AG09309 (cell line): Measurements from ENCODE around the gene RBM44.
"Not testable (repeated sequence)": the region's sequence is repeated elsewhere in the genome, so short reads cannot be mapped to it uniquely, and the experiment has no call there.

Source experiments
- DNase-seq: peaks from one replicate; pipeline ENCODE4 v3.0.0-alpha.2; 2010; ENCODE audit warnings: low read depth
- H3K4me3 ChIP-seq: 2 replicates; pipeline ENCODE4 v1.5.1; 2011; ENCODE audit warnings: mild to moderate bottlenecking, low read depth, low read length, moderate library complexity; ENCODE audit not compliant: control insufficient read depth
- TF ChIP-seq, protein P1 (sequence below): IDR thresholded peaks from 2 replicates; pipeline ENCODE4 v1.5.1; 2011; ENCODE audit warnings: mild to moderate bottlenecking, low read depth, low read length, inconsistent platforms; ENCODE audit not compliant: insufficient read depth, control insufficient read depth; ENCODE audit errors: missing control alignments

Gene RBM44

DNA sequence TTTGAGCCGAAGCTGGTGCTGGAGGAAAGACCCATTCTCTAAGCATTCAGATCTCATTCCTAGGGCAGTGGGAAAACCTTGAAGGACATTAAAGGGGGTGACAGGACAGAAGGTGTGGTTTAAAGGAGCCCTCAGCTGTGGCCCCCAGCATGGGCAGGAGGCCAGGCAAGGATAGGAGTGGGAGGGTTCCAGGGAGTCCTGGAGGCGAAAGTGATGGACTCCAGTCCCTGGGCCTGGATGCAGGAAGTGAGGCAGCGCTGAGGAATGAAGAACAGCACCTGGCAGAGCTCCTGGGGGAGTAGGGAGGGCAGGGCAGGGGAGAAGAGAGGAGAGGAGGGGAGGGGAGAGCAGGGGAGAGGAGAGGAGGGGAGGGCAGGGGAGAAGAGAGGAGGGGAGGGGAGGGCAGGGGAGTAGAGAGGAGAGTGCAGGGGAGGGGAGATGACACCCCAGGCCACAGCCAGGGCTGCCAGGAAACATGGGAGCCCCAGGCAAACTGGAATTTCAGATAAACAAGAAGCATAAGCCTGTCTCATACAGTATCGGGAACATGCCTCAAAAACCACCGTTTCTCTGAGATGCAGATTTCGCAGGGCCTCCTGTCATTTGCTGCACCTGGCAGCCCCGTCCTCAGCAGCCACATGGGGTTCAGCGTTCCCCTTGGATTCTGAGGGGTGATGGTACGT is 66.5 kb downstream of the RBM44 start:
- no peak overlapping the region for H3K4me3 ChIP-seq
- TF ChIP-seq, protein P1, sequence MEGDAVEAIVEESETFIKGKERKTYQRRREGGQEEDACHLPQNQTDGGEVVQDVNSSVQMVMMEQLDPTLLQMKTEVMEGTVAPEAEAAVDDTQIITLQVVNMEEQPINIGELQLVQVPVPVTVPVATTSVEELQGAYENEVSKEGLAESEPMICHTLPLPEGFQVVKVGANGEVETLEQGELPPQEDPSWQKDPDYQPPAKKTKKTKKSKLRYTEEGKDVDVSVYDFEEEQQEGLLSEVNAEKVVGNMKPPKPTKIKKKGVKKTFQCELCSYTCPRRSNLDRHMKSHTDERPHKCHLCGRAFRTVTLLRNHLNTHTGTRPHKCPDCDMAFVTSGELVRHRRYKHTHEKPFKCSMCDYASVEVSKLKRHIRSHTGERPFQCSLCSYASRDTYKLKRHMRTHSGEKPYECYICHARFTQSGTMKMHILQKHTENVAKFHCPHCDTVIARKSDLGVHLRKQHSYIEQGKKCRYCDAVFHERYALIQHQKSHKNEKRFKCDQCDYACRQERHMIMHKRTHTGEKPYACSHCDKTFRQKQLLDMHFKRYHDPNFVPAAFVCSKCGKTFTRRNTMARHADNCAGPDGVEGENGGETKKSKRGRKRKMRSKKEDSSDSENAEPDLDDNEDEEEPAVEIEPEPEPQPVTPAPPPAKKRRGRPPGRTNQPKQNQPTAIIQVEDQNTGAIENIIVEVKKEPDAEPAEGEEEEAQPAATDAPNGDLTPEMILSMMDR: no peak
- DNase-seq: no peak

DNA sequence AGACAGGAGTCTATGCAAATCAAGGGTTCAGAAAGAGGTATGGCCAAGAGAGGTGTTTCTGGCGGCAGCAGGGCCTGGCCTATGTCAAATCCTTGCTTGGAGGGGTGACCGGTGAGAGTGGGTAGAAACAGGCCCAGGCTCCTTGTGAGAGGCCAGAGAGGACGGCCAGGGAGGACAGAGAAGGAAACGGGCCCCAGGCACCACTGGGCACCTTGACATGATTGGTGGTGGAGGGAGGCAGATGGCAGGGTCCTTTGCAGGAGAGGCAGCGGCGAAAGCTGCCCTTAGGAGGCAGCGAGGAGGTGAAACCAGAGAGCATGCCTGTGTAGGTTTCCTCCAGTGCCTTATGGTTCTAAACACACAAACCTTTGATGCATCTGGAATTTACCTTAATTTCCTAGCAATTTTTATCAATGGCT is 67.1 kb downstream of the RBM44 start:
- DNase-seq: no peak
- H3K4me3 ChIP-seq: no peak overlapping the region
- TF ChIP-seq, protein P1: no peak

DNA sequence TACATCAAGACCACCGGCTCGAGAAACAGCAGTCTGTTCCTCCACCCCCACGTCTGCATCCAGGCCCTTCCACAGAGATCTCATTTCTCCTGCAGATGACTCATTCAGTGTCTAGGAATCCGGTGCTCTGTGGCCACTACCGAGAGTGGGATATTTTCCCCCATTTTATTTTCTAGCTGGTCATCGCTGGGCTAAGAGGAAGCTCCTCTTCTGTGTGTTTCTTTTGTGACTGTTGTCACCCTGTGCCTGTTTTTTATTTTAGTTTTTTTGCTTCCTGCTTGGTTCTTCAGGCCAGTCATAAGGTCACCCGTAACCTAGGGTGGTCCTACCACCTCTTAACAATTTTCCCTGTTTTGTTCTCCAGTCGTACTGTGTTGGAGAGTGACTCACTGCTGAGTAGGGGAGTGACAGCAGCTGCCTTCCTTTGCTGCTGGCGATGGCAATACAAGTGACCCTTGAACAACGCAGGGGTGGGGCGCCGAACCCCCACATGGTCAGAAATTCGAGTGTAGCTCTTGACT is 67.6 kb downstream of the RBM44 start:
- TF ChIP-seq, protein P1: no peak
- no peak overlapping the region for H3K4me3 ChIP-seq

DNA sequence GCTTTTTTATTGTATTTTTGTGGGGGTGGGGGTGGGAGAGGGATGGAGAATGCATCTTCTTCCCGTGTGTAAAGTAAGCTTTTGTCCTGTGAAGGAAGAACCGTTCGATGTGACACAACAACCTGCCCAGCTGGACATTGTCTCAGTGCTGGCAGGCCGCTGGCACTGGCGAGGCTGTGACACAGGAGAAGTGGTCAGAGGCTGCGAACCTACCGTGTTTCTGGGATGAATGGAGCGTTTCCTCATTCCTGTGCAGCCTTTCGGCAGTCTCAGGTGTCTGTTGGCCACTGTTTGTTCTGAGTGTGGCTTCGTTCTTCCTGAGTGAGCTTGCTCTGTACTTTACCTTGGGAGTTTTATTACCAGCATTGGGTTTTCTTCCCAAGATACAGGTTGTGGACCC is 68.9 kb downstream of the RBM44 start:
- TF ChIP-seq, protein P1: no peak
- DNase-seq: no peak
- no peak overlapping the region for H3K4me3 ChIP-seq

More for the DNA sequence above, 67.6 kb downstream of the RBM44 start:
- DNase-seq: no peak

DNA sequence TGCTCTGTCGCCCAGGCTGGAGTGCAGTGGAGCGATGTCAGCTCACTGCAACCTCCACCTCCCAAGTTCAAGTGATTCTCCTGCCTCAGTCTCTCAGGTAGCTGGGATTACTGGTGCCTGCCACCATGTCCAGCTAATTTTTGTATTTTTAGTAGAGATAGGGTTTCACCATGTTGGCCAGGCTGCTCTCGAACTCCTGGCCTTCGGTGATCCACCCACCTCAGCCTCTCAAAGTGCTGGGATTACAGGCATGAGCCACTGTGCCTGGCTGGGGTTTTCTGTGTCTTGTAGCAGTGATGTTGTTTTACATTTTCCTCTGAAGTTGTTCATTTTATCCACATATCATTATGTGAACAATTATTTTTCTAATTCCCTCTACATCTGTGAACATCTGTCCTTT is 69.5 kb downstream of the RBM44 start:
- not testable (repeated sequence) for DNase-seq, H3K4me3 ChIP-seq

DNA sequence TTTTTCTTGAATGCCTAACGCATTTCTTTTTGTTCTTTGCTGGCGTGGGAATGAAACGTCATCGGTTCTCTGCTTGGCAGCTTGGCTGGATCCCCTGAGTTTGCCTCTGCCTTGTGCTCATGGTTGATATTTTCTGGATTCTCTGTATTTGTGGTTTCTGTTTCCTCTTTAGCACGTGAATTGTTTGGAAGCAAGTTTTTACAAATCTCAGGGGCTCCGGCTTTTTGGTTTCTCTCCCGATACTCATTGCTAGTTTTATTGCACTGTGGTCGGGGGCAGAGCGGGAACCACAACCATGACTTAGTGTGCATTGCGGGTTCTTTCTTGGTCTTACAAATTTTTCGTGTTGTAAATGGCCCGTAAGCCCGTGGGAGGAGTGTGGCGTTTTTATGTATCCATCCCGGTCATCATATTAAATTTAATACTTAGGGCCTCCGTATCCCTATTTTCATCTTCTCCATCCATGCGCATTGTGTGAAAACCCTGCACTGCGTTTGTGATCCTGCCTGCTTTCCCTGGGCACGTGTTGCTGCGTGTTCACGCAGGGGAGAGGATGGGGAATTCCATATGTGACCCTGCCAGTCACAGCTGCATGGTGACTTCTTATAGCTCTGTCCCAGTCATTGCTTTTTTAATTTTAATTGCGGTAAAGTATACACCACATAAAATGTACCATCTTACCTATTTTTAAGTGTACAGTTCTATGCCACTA is 70.2 kb downstream of the RBM44 start:
- no peak for DNase-seq
- H3K4me3 ChIP-seq: no peak overlapping the region; the same call in 1 of the 2 replicates
- TF ChIP-seq, protein P1: no peak

DNA sequence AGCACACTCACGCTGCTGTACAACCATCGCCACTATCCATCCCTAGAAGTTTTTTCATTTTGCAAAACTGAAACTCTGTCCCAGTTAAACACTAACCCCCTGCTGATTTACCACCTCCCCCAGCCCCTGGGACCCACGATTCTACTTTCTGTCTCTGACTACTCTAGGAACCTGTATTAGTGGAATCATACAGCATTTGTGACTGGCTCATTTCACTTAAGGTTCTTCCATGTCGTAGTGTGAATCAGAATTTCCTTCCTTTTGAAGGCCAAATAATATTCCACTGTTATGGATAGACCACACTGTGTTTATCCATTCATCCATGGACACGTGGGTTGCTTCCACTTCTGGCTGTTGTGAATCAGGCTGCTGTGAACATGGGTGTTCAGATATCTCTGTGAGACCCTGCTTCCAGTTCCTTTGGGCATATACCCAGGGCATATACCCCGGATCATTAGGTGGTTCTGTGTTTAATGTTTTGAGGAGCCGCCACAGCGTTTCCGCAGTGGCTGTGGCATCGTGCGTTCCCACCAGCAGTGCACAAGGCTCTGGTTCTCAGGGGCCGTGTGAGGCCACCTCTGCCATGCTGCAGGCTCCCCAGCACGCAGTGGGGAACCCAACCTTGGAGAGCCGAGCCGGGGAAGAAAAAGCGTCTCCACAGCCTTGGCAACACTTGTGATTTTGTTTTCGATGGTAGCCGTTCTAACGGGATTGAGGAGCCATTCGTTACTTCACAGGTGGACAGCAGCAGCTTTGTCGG is 70.9 kb downstream of the RBM44 start:
- TF ChIP-seq, protein P1: no peak
- no peak for DNase-seq
- H3K4me3 ChIP-seq: no peak overlapping the region
